Thyroid gland (tissue), 4 donors: Measurements from ENCODE around the gene SLC2A5.

Experiments used
- CTCF ChIP-seq, 6 experiments: fragments of 200-600 bp in 3 of 6; fragments of 450-650 bp in 3 of 6; sonication (generic) in 3 of 6; IDR thresholded peaks; one replicate each; pipeline ENCODE4 v1.5.1; 2016 to 2019; ENCODE audit warnings: antibody characterized with exemption in 6 of 6, mild to moderate bottlenecking in 2 of 6, inconsistent platforms in 1 of 6, moderate library complexity in 1 of 6
- POLR2A ChIP-seq, 2 donors: fragments of 450-650 bp; IDR thresholded peaks; one replicate each; pipeline ENCODE4 v1.6.1; 2017; ENCODE audit warnings: antibody characterized with exemption in 2 of 2, mild to moderate bottlenecking in 2 of 2, moderate library complexity in 1 of 2

GRCh38 chr1:9038338-9038650 lies 31.1 kb downstream of the SLC2A5 start:
- no peak for TF ChIP-seq CTCF (IDR thresholded peaks at IDR 0.05)
- no peak for TF ChIP-seq POLR2A (IDR thresholded peaks at IDR 0.05)
